C4-2B (cell line): Measurements from ENCODE around the gene SIRT2.
"Not testable (repeated sequence)": the region's sequence is repeated elsewhere in the genome, so short reads cannot be mapped to it uniquely, and the experiment has no call there.

Experiments used
- H3K27ac ChIP-seq: fragments of 450-650 bp; 2 replicates; pipeline ENCODE4 v1.5.1; 2017
- CTCF ChIP-seq: fragments of 450-650 bp; conservative IDR thresholded peaks from 2 replicates; pipeline ENCODE4 v1.5.1; 2017; ENCODE audit warnings: mild to moderate bottlenecking
- ZFX ChIP-seq: fragments of 450-650 bp; IDR thresholded peaks from 2 replicates; pipeline ENCODE4 v1.6.1; 2017

The SIRT2 gene

GRCh38 chr19:38869836-38870607, 29.4 kb downstream of the SIRT2 start:
- no peak overlapping the region for H3K27ac ChIP-seq
- no peak for TF ChIP-seq ZFX

- H3K27ac ChIP-seq: no peak overlapping the region
- TF ChIP-seq CTCF: no peak
- TF ChIP-seq ZFX: no peak
These were observed 30.1 kb downstream of the SIRT2 start for GRCh38 chr19:38869160-38869835.

GRCh38 chr19:38868551-38868950, 30.9 kb downstream of the SIRT2 start:
- H3K27ac ChIP-seq: no peak overlapping the region
- TF ChIP-seq ZFX (no peak), CTCF (no peak)

- TF ChIP-seq CTCF (no peak), ZFX (no peak)
- no peak overlapping the region for H3K27ac ChIP-seq
These were observed 32.1 kb downstream of the SIRT2 start for GRCh38 chr19:38867171-38867780.

- peak overlapping the region; percentile 83 for H3K27ac ChIP-seq
- TF ChIP-seq CTCF (no peak), ZFX (no peak)
These were observed 36.9 kb downstream of the SIRT2 start for GRCh38 chr19:38862321-38863059.

GRCh38 chr19:38861368-38861767, 38.0 kb downstream of the SIRT2 start:
- peak overlapping the region; percentile 83 for H3K27ac ChIP-seq
- TF ChIP-seq CTCF (no peak), ZFX (no peak)

- not testable (repeated sequence) for H3K27ac ChIP-seq
These were observed 39.7 kb downstream of the SIRT2 start for GRCh38 chr19:38859631-38860204.
